Adipocyte (in vitro differentiated cells): Measurements from ENCODE around the gene SRGN.

Source experiments
- DNase-seq: peaks from one replicate; pipeline ENCODE4 v3.0.0-alpha.2; 2015; ENCODE audit warnings: low read depth
- H3K27me3 ChIP-seq: replicated peaks from 2 replicates; pipeline ENCODE4 v1.7.0; 2013; ENCODE audit warnings: mild to moderate bottlenecking, low read length, moderate library complexity; ENCODE audit not compliant: control insufficient read depth, insufficient read depth
- H3K36me3 ChIP-seq: 2 replicates; pipeline ENCODE4 v1.7.0; 2013; ENCODE audit warnings: low read length, mild to moderate bottlenecking, moderate library complexity; ENCODE audit not compliant: control insufficient read depth, insufficient read depth, severe bottlenecking
- H3K4me1 ChIP-seq: 2 replicates; pipeline ENCODE4 v1.7.0; 2013; ENCODE audit warnings: mild to moderate bottlenecking, low read length, moderate library complexity; ENCODE audit not compliant: control insufficient read depth, insufficient read depth
- H3K4me3 ChIP-seq: 2 replicates; pipeline ENCODE4 v1.7.0; 2013; ENCODE audit warnings: mild to moderate bottlenecking, low read length, moderate library complexity
- H3K9ac ChIP-seq: 2 replicates; pipeline ENCODE4 v1.7.0; 2013; ENCODE audit warnings: mild to moderate bottlenecking, low read length, moderate library complexity
- H3K9me3 ChIP-seq: 2 replicates; pipeline ENCODE4 v1.7.0; 2013; ENCODE audit warnings: mild to moderate bottlenecking, low read length, moderate library complexity; ENCODE audit not compliant: control insufficient read depth

Gene SRGN

GRCh38 chr10:69074532-69074931 is 13.4 kb upstream of the SRGN start:
- no peak overlapping the region for H3K4me3 ChIP-seq
- no peaks in the 10 kb centered on the region for H3K27me3 ChIP-seq
- H3K4me1 ChIP-seq = peaks cover 5% of the 10 kb centered on the region
- H3K9ac ChIP-seq = no peak overlapping the region
- DNase-seq = no peak
- H3K36me3 ChIP-seq = no peaks in the 10 kb centered on the region
- no peaks in the 10 kb centered on the region for H3K9me3 ChIP-seq

GRCh38 chr10:69075431-69075830 is 12.5 kb upstream of the SRGN start:
- H3K9me3 ChIP-seq = no peaks in the 10 kb centered on the region
- H3K9ac ChIP-seq = no peak overlapping the region
- no peaks in the 10 kb centered on the region for H3K27me3 ChIP-seq
- no peaks in the 10 kb centered on the region for H3K4me1 ChIP-seq
- DNase-seq = no peak
- no peak overlapping the region for H3K4me3 ChIP-seq
- H3K36me3 ChIP-seq = no peaks in the 10 kb centered on the region

- H3K4me1 ChIP-seq = no peaks in the 10 kb centered on the region
- no peak overlapping the region for H3K9ac ChIP-seq
- H3K9me3 ChIP-seq = no peaks in the 10 kb centered on the region
- no peak overlapping the region for H3K4me3 ChIP-seq
- no peaks in the 10 kb centered on the region for H3K27me3 ChIP-seq
- H3K36me3 ChIP-seq = no peaks in the 10 kb centered on the region
- DNase-seq = no peak
Measured at GRCh38 chr10:69078311-69078710, 9.6 kb upstream of the SRGN start.

GRCh38 chr10:69080226-69080625 is 7.7 kb upstream of the SRGN start:
- Histone ChIP-seq H3K4me1 (no peaks in the 10 kb centered on the region), H3K9ac (no peak overlapping the region), H3K9me3 (no peaks in the 10 kb centered on the region), H3K4me3 (no peak overlapping the region), H3K27me3 (no peaks in the 10 kb centered on the region), H3K36me3 (no peaks in the 10 kb centered on the region)
- DNase-seq = no peak

GRCh38 chr10:69086001-69086509 is 1.8 kb upstream of the SRGN start:
- Histone ChIP-seq H3K36me3 (no peaks in the 10 kb centered on the region), H3K9me3 (no peaks in the 10 kb centered on the region), H3K9ac (peak overlapping the region; percentile 62), H3K4me3 (peak overlapping the region; percentile 37), H3K4me1 (peaks cover 20% of the 10 kb centered on the region), H3K27me3 (no peaks in the 10 kb centered on the region)
- DNase-seq = no peak

- H3K27me3 ChIP-seq = no peaks in the 10 kb centered on the region
- no peaks in the 10 kb centered on the region for H3K9me3 ChIP-seq
- peaks cover 24% of the 10 kb centered on the region for H3K4me1 ChIP-seq
- no peaks in the 10 kb centered on the region for H3K36me3 ChIP-seq
- peak; percentile 31 for DNase-seq
- no peak overlapping the region for H3K9ac ChIP-seq
- peak overlapping the region; percentile 55 for H3K4me3 ChIP-seq
Measured at GRCh38 chr10:69088471-69088769, 517 bp downstream of the SRGN start.

GRCh38 chr10:69088801-69089501 is 1.0 kb downstream of the SRGN start:
- H3K27me3 ChIP-seq = no peaks in the 10 kb centered on the region
- peak; percentile 84 for DNase-seq

GRCh38 chr10:69089638-69090599 is 2.0 kb downstream of the SRGN start:
- Histone ChIP-seq H3K27me3 (no peaks in the 10 kb centered on the region), H3K36me3 (no peaks in the 10 kb centered on the region), H3K9ac (no peak overlapping the region), H3K9me3 (no peaks in the 10 kb centered on the region), H3K4me3 (no peak overlapping the region), H3K4me1 (peaks cover 24% of the 10 kb centered on the region)
- no peak for DNase-seq

More at GRCh38 chr10:69088801-69089501, 1.0 kb downstream of the SRGN start:
- peak overlapping the region; percentile 55 for H3K4me3 ChIP-seq
- H3K4me1 ChIP-seq = peaks cover 24% of the 10 kb centered on the region
- no peak overlapping the region for H3K9ac ChIP-seq
- no peaks in the 10 kb centered on the region for H3K9me3 ChIP-seq
- no peaks in the 10 kb centered on the region for H3K36me3 ChIP-seq

GRCh38 chr10:69090685-69091084 is 2.8 kb downstream of the SRGN start:
- Histone ChIP-seq H3K4me1 (peaks cover 24% of the 10 kb centered on the region), H3K36me3 (no peaks in the 10 kb centered on the region), H3K27me3 (no peaks in the 10 kb centered on the region), H3K9me3 (no peaks in the 10 kb centered on the region), H3K9ac (no peak overlapping the region), H3K4me3 (no peak overlapping the region)
- peak; percentile 17 for DNase-seq

- Histone ChIP-seq H3K9ac (no peak overlapping the region), H3K9me3 (no peaks in the 10 kb centered on the region), H3K4me1 (peaks cover 24% of the 10 kb centered on the region), H3K4me3 (no peak overlapping the region), H3K36me3 (no peaks in the 10 kb centered on the region), H3K27me3 (no peaks in the 10 kb centered on the region)
- DNase-seq = peak; percentile 39
Measured at GRCh38 chr10:69091143-69091651, 3.3 kb downstream of the SRGN start.
